Skeletal muscle cell (primary cell): ENCODE results near the gene HENMT1.

Experiments
- DNase-seq: peaks from one replicate; pipeline ENCODE4 v3.0.0-alpha.2; 2010; ENCODE audit warnings: low read depth
- H3K4me3 ChIP-seq: 2 replicates; pipeline ENCODE4 v1.5.1; 2011; ENCODE audit warnings: low read depth, mild to moderate bottlenecking, control low read depth, low read length, moderate library complexity

The HENMT1 gene

GRCh38 chr1:108639899-108640560 is 20.9 kb downstream of the HENMT1 start:
- DNase-seq = no peak
- no peak overlapping the region for H3K4me3 ChIP-seq

DNA sequence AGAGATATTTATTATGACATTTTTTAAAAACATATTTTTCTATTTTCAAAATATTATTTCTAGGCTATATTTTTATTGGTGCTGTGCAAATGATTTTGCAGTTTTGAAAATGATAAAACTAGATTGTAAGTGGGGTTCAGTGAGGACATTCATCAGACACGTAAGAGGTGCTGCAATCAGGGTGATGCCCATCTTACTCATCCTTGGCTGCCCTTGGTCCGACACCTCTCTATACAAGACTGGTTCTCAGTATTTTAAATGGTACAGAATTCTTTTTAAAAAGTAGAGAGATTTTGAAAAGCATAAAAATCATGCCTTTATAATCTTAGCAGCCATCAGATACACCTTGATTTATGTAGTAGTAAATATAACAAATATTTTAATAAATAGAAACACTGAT is 24.0 kb downstream of the HENMT1 start:
- no peak overlapping the region for H3K4me3 ChIP-seq
- DNase-seq = no peak

- no peak overlapping the region for H3K4me3 ChIP-seq
- DNase-seq = no peak
Measured at GRCh38 chr1:108634521-108634920, 26.4 kb downstream of the HENMT1 start.

GRCh38 chr1:108628665-108629064 is 32.2 kb downstream of the HENMT1 start:
- H3K4me3 ChIP-seq = no peak overlapping the region
- no peak for DNase-seq

- DNase-seq = no peak
Measured at GRCh38 chr1:108627951-108628350, 32.9 kb downstream of the HENMT1 start.

GRCh38 chr1:108627256-108627655 is 33.6 kb downstream of the HENMT1 start:
- no peak overlapping the region for H3K4me3 ChIP-seq
- no peak for DNase-seq

More at GRCh38 chr1:108627951-108628350, 32.9 kb downstream of the HENMT1 start:
- H3K4me3 ChIP-seq = no peak overlapping the region

- H3K4me3 ChIP-seq = no peak overlapping the region
Measured at GRCh38 chr1:108624069-108624468, 36.8 kb downstream of the HENMT1 start.

DNA sequence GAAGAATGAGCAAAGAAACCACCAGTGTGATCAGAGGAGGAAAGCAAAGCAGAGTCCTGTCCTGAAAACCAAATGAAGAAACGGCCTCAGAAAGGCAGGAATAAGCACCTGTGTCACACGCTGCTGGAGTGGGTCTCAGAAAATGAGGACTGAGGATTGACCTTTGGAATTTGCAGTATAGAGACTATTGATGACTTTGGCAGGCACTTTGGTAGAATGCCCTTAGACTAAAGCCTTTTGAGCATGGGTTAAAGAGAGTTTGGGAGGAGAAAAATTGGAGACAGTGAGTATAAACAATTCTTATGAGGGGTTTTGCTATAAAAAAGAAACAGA is 43.2 kb downstream of the HENMT1 start:
- no peak overlapping the region for H3K4me3 ChIP-seq
- no peak for DNase-seq

More at GRCh38 chr1:108624069-108624468, 36.8 kb downstream of the HENMT1 start:
- no peak for DNase-seq

DNA sequence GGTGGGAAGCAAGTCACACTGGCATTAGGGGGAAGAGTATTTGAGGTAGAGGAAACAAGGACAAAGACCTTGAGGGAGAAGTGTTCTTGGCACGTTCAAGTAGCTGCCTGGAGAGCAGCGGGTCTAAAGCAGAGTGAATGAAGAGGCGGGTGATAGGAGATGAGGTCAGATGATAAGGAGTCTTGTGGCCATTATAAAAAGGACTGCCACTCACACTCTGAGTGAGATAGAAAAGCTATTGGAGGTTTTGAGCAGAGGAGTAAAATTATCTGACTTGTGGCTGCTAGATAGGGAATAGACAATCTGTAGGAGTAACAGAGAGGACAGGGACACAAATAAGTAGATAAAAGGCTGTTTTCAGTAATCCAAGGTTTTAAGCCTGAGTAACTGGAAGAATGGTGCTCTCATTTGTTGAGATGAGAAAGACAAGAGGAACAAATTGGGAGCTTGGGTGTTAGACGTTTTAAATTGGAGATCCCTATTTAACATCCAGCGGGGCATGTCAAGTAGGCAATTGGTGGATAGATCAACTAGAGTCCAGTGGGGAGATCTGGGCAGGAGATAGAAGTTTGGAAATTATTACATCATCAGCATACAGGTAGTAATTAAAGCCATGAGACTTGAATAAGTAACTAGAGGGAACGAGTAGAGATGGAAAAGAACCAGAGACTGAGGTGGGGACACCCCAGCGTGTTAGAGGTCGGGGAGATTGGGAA is 43.7 kb downstream of the HENMT1 start:
- DNase-seq = no peak
- no peak overlapping the region for H3K4me3 ChIP-seq

- DNase-seq = no peak
- H3K4me3 ChIP-seq = no peak overlapping the region
Measured at GRCh38 chr1:108615544-108615943, 45.3 kb downstream of the HENMT1 start.

- no peak for DNase-seq
- H3K4me3 ChIP-seq = no peak overlapping the region
Measured at GRCh38 chr1:108612496-108612895, 48.4 kb downstream of the HENMT1 start.

DNA sequence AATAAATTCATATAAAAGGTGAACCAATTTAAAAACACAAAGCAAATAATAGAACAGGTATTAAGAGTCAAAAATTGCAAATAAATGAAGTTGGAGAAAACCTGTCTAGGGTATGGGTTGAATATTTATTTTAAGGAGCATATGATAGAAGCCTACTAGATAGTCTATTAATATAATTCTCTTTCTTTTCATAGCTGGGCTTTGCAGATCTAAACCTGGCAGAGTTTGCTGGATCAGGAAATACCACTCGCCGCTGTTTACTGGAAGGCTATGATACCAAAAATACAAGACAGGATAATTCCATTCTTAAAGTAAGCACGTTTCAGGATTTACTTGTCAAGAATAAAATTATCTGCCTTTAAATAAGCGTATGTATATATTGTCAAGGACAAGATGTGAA is 48.9 kb downstream of the HENMT1 start:
- no peak for DNase-seq
- H3K4me3 ChIP-seq = no peak overlapping the region

DNA sequence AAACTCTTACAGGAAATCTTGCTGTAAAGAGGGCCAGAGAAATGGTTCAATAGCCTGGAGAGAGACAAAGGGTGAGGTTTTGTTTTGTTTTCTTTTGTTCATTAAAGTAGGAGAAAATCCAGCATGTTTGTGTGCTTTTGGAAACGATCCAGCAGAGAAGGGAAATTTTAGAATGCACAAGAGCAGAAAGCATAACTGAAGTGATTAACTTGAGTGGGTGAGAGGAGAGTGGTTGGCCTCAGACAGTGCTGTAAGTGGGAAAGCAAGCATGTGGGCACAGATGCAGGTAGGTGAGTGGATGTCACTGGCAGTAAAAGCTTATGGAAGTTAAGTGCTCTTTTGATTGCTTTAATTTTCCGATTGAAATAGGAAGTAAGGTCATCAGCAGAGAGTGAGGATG is 50.8 kb downstream of the HENMT1 start:
- no peak for DNase-seq

DNA sequence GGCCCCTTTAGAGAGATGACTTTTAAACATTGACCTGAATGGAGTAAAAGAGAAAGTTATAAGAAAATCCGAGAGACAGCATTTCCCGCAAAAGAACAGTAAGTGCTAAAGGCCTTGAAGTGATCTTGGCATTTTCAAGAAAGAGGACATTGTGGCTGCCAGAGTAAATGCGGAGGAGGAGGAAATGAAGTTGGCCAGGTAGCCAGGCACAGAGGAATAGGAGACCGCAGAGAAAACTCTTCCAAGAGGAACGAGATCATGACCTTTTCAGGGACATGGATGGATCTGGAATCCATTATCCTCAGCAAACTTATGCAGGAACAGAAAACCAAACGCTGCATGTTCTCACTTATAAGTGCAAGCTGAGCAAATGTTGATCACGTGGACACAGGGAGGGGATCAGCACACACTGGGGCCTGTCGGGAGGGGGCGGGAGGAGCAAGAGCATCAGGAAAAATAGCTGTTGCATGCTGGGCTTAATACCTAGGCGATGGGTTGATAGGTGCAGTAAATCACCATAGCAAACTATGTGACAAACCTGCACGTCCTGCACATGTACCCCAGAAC is 51.3 kb downstream of the HENMT1 start:
- no peak for DNase-seq
- H3K4me3 ChIP-seq = no peak overlapping the region

More for the DNA sequence above, 50.8 kb downstream of the HENMT1 start:
- H3K4me3 ChIP-seq = no peak overlapping the region

DNA sequence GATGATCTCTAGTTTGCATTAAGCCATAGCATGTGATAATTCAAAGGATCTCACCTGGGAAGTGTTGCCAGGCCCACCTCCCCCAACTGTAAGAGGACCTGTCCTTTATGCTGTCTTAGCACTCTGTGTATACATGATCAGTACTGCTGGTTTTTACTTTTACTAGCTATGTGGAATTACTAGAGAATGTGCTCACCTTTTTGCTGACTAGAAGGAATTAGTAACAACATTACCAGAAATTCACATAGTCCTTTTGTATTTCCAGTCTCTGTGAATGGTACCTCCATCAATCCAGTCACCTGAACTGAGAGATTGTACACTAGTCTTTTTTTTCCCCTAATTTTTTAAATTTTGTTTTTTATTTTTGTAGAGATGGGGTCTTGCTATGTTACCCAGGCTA is 54.4 kb downstream of the HENMT1 start:
- DNase-seq = no peak
- no peak overlapping the region for H3K4me3 ChIP-seq

DNA sequence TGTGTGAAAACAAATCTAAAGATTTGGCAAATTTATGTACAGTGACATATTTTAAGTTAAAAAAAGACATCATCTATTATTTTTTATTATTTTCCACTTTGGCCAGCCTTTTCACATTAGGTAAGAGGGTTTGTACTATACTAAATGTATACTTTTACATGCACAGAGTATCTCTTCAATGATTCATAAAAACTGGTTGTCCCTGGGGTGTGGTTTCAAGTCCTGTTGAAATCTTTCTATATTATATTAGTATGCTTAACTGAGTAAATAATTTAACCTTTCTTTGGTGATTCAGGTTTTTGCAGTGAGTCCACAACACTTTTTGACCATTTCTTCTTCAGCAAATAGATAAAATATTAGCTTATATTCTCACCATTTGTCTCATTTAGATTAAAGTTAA is 55.3 kb downstream of the HENMT1 start:
- no peak for DNase-seq
- H3K4me3 ChIP-seq = no peak overlapping the region

DNA sequence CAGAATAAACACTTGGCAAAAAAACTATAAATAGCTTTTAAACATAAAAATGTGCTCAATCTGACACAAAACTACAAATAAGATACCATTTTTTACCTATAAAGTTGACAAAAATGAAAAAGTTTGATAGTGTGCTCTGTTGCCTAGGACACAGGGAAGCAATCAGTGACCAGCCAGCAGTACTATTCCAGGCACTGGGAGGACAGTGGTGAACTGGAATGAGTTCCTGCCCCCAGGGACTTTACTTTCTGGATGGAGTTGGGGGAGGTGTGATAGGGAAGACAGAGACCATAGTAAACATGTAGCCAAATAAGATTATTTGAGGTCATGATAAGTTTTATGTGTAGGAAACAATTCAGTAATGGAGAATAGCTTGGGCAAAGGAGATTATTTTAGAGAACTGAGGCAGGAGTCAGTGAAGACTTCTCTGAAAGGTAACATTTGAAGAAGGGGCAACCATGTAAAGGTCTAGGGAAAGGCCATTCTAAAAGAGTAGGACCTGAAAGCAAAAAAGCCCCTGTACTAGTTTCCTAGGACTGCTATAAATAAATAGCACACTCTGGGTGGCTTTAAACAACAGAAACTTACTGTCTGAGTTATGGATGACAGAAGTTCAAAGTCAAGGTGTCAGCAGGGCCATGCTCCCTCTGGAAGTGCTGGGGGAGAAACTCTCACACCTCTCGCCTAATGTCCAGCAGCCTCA is 59.0 kb downstream of the HENMT1 start:
- DNase-seq = no peak
- no peak overlapping the region for H3K4me3 ChIP-seq

- no peak overlapping the region for H3K4me3 ChIP-seq
- DNase-seq = no peak
Measured at GRCh38 chr1:108600504-108600903, 60.4 kb downstream of the HENMT1 start.

GRCh38 chr1:108598340-108598739 is 62.6 kb downstream of the HENMT1 start:
- no peak overlapping the region for H3K4me3 ChIP-seq
- no peak for DNase-seq
